GM21619 (cell line): ENCODE data around the gene TMED9.

Experiments
- ATAC-seq: cut with Tn5 transposase; IDR thresholded peaks from one replicate; pipeline ENCODE4 v1.9.1; 2021; ENCODE audit not compliant: unreplicated experiment

Gene TMED9

DNA sequence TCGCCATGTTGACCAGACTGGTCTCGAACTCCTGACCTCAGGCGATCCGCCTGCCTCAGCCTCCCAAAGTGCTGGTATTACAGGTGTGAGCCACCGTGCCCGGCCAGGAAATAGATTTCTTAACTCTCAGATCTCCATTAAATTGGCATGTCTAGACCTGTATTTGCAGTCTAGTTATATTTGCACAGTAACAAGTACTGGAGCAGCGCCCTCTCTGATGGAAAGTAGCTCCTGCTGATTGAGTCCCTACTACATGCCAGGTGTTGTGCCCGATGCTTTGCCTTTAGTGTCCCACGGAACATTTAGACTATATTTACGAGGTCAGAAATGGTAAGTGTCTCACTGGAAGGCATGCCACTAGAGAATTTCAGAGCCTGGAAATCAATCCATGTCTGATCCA is 15.8 kb upstream of the TMED9 start:
- no peak for ATAC-seq

DNA sequence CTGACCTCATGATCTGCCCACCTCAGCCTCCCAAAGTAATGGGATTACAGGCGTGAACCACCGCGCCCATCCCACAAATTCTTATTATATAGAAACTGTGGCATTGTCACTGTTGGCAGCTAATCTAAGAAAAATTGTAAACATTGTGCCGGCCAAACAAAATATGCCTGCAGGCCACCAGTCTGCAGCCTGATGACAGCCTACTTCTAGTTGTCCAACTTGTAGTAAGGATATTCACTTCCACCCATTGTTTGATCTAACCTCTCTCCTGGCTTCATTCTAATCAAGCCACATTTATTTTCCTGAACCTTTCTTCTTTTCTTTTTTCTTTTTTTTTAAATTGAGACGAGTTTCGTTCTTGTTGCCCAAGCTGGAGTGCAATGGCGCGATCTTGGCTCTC is 13.7 kb upstream of the TMED9 start:
- ATAC-seq, result no peak

DNA sequence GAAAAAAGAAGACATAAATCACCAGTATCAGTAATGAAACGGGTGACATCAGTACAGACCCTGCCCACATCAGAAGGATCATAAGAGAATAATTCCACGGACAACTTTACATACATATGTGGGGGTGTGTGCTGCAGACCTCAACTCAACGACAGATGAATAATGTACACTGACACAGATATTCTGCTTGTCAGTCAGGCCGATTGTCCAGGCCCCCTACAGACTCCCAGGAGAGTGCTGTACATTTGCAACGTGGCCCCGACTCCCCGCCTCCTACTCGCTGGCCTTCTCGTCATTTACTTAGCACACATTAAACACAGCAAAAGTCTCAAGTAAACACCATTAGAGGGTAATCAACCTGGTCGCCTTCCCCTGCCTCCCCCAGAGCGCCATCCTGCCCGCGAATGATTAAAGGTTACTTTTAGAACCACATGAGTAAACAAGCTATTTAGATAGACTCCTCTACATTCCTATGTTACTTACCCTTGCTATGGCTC is 3.5 kb upstream of the TMED9 start:
- no peak for ATAC-seq

DNA sequence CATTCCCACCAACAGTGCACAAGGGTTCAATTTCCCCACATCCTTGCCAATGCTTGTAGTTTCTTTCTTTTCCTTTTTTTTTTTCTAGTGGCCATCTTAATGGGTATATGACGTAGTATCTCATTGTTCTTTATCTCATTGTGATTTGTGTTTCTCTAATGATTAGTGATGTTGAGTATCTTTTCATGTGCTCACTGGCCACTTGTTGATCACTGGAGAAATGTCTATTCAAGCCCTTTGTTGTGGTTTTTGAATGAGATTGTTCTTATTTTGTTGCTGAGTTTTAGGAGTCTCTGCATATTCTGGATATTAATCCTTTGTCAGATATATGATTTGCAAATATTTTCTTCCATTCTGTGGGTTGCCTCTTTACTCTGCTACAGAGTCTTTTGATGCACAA is 1.6 kb upstream of the TMED9 start:
- no peak for ATAC-seq

DNA sequence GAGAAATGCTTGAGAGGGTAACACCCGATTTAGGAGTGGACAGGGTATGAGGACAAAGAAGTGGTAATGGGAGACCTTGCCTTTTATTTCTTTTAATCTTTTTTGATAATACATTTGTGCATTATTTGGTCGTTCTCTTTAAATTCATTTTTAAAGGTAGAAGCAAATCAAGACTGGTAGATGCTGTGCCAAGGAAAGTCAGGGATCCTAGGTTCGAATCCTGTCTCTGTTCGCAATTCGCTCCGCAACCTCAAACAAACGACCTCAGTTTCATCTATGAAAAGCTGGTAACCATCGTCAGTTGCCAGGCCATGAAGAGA is 353 bp upstream of the TMED9 start:
- no peak for ATAC-seq

DNA sequence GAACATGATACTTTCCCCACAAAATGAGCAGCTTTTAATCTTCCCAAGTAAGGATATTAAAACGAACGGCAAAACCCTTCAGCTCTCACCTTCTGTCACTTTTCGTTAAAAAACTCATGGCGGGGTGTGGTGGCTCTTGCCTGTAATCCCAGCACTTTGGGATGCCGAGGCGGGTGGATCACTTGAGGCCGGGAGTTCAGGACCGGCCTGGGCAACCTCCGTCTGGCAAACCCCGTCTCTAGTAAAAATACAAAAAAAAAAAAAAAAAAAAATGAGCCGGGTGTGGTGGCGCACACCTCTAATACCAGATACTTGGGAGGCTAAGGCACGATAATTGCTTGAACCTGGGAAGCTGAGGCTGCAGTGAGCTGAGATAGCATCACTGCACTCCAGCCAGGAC is 902 bp downstream of the TMED9 start:
- no peak for ATAC-seq

DNA sequence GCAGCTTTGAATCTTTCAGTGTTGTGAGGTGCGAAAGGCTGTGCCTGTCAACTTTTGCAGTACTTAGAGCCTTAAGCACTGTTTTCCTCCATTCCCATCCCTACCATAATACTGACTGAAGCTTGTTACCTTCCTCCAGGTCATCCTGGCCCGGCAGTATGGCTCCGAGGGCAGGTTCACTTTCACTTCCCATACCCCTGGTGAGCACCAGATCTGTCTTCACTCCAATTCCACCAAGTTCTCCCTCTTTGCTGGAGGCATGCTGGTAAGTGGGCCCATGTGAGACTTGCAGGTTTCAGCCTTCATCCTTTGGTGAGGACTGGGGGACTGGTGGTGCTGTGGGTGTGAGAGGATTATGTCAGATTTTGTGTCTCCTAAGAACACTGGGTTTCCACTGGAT is 1.5 kb downstream of the TMED9 start:
- no peak for ATAC-seq

DNA sequence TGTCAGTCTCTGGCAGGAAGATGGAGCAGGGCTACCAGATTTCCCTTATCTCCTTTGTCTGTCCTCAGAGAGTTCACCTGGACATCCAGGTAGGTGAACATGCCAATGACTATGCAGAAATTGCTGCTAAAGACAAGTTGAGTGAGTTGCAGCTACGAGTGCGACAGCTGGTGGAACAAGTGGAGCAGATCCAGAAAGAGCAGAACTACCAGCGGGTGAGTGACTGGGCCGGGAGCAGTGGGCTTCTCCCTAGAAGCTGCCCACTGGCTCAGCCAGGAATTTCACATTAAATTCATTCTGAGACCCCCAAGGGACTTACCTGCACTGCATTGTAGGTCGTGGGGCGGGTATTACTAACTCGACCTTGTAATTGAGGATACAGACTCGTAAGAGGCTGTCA is 2.1 kb downstream of the TMED9 start:
- ATAC-seq, result no peak

DNA sequence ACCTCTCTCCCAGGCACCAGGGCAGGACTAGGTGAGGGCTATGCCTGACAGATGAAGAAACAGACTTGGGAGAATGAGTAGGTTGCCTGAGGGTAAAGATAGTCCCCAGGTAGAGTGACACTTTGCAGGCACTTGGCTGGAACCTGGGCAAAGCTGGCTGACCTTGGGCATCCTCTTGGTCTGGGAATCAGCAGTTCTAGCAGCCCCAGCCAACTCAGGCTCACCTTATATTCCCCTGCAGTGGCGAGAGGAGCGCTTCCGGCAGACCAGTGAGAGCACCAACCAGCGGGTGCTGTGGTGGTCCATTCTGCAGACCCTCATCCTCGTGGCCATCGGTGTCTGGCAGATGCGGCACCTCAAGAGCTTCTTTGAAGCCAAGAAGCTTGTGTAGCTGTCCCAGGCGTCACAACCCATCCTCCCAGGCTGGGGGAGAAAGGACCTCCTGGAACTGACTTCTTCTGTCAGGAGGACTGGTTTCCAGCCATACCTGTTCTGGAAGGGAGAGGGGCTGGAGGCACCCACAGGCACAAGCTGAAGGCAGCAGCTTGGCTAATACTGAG is 3.1 kb downstream of the TMED9 start:
- no peak for ATAC-seq

DNA sequence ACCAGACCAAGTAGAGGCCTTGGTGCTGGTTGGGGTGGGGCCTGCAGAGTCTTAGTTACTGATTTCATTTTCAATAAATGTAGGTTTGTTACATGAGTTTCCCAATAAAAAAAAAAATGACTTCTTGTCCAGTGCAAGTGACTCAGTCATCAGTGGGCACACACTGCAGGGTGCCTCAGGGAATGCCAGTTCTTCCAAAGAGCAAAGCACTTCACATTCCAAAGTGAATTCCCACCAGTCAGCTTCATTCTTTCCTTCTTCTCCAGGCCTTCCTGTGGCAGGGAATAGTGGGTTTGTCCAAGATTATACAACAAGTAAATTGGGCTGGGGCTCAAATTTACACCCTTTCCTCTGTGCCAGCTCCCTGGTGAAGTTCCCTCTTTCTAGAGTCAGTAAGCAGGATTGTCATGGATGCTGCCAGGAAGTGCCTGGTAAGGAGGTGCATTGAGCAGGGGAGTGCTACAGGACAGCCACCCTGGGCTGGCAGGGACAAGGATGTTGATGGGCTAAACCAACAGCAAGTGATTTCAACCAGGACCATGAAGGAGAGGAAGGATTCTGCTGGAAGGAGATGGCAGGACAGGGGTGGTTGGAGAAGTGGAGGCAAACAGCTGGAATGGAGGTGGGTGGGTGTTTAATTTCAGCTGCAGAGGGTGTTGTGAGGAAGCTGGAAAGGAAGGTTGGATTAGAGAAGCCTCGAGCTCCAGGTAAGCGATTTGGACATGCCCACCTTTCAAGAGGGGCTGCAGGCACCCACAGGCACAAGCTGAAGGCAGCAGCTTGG is 4.2 kb downstream of the TMED9 start:
- ATAC-seq, result no peak

DNA sequence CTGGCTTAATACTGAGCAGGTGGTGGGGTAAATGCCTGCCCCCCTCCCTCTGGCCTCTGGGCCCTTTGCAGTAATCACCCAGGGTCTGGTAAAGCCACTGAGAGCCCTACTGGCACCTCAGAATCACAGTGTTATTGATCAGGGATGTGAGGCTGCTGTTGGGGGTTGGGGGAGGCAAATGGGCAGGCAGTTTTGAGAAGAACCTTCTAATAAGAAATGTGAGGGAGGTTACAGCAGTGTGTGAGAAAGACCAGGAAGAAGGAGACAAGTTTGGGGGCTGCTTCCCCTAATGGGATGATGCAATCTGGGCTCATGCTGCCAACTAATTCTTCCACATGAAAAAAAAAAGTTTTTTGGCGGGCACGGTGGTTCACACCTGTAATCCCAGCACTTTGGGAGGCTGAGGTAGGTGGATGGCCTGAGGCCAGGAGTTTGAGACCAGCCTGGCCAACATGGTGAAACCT is 4.8 kb downstream of the TMED9 start:
- ATAC-seq, result no peak

DNA sequence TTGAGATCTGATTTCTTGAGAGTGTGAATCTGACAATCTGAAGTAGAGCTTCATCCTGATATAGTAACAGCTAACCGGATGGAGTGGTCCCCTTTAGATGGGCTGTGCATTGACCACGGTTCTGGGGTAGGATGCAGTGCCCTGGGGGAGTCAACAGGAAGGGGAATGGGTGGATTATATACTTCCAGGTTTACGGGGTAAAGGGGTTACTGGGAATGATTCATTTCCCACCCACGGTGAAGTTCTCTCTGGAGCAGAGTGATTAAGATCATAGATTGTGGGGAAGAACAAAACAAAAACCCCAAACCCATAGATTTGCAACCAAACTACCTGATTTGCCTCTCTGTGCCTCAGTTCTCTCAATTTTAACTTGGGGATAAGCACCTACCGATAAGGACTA is 6.5 kb downstream of the TMED9 start:
- ATAC-seq, result no peak

DNA sequence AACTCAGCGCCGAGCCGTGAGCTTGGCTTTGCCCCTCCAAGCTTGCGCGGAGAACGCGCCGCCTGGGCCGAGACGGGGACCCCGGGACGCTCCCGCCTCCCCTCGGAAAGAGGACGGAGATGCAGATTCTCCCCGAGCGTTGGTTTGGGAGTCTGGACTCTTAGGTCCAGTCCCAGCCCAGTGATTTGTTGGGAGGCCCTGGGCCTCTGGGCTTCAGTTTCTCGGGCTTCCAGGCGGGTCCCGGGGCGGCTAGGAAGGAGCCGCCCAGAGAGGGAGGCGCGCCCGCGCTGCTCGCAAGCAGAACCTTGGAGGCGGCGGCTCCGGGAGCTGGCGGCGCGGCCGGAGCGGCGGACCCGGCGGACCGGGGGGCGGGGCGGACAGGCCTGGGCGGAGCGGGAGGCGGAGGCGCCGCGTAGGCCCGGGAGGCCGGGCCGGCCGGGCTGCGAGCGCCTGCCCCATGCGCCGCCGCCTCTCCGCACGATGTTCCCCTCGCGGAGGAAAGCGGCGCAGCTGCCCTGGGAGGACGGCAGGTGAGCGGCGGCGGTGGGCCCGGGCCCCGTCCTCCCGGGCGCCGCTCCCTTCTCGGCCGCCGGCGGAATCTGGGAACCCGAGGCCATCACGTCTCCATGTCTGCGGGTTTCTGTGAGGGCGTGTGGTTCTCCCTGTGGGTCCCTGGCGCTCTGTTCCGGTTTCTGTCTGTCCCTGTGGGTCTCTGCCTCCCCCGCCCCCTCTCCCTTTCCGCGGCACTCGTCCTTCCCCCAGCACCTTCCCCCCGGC is 7.9 kb downstream of the TMED9 start, which contains the start of gene B4GALT7:
B4GALT7 (plus strand) TSS at position 402 of the 777 bp plus-strand sequence; CDS start at position 481, 79 bp downstream.
- ATAC-seq, result peak; percentile 86

DNA sequence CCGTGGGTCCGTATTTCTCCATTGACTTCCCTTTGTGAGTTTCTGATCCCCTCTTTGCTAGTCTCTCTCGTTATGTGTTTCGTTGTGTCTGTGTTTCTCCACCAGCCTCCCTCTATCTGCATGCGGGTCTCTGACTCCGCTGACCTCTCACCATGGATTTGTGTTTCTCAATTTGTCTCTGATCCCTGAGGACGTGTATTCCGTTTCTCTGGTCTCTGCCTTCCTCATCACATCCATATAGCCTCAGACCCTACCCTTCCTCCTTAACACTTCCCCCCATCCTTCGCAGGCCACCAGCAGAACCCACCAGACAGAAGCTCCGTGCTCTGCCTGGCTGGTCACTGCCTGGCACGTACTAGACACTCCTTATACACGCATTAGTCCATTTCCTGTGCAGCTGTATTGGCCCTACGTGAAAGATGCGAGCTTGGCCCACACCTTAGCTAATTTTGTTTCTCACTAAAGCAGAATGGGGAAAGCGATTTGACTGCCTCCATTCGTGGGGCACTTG is 8.6 kb downstream of the TMED9 start:
- no peak for ATAC-seq

DNA sequence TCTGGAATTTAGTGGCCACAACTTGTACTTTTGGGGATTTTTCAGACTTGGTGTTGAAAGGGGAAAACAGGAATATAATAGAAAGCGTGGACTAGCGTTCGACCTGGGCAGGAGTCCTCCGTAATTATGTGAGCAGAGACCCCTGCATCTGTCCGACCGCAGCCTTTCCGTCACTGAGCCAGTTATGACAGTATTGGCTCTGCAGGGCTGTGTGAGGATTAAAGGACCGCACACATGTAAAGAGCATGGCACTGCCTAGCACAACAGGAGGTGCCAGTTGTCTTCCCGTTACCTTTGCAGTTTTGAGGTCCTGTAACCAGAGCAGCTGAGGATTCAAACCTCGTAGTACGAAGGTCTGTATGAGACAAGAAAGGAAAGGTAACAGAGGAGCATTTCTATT is 9.1 kb downstream of the TMED9 start:
- no peak for ATAC-seq

DNA sequence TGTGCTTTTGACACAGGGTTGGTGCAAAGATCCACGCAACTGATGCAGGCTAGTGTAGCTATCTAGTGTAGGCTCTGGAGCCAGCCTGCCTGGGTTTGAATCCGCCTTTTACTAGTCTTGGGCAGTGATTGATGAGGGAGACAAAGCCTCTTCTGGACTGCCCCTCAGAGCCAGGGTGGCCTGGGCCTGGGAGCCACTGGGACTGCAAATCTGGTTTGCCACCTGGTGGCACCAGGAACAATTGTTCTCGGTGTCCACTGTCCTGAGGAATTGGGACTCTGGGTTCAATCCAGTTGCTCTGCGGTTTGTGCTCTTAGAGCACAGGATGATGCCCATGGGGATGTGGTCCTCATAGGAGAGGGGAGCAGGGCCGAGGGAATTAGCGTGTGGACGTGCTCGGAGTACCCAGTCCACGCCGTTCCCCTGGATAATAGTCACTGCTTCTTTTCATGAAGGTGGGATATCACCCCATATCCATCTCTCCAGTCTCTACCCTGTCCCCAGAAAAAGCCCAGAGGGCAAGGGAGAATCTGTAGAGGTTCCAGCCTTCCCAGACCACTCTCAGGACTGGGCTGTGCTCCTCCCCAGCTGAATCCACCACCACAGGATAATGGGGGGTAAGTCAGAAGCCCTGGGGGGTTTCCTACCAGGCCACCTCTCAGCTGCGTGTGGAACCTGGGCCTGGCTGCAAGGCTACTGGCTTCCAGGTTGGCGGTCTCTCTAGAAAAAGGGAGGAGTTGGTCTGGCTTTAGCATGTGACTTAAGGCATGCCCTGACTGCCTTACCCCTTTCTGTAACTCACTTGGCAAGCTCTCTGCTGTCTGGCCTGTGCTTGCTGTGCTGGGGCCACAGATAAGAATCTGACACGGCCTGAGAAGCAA is 9.8 kb downstream of the TMED9 start:
- no peak for ATAC-seq

DNA sequence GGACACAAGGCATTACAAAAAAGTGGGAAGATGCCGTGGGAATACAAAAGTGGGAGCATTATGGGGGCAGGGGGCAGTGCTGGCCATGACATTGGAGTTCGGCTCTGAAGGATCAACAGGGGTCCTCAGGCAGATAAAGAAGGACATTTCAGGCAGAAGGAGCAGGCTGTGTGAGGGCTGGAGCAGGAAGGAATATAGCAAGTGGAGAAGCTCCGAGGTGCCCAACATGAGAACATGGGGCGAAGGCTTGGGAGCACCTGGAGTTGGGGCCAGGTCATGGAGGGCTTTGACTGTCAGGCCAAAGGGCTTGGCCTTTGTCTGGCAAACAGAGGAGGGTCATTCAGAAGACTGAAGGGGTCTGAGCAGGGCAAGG is 10.4 kb downstream of the TMED9 start:
- no peak for ATAC-seq

DNA sequence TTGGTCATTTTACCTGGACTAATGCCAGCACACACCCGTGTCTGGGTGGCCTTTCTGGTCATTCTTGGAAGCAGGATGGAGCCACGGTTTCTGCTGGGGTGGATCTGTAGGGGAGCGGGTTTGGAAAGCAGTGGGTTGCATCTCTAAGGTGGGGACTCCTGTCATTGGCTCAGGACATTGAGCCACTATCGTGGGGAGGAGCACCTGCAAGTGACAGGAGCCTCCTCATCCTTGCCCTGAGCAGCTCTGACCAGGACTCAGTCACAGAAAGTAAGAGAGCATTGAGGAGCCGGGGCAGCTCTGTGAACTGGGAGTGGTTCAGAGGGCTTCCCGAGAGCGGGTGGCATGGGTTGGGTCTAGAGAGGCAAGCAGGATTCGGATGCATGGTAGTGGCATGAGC is 11.6 kb downstream of the TMED9 start:
- ATAC-seq, result no peak

DNA sequence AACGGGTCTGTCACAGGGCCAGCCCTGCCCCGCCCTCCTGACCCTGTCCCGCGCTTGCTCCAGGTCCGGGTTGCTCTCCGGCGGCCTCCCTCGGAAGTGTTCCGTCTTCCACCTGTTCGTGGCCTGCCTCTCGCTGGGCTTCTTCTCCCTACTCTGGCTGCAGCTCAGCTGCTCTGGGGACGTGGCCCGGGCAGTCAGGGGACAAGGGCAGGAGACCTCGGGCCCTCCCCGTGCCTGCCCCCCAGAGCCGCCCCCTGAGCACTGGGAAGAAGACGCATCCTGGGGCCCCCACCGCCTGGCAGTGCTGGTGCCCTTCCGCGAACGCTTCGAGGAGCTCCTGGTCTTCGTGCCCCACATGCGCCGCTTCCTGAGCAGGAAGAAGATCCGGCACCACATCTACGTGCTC is 12.1 kb downstream of the TMED9 start:
- no peak for ATAC-seq

DNA sequence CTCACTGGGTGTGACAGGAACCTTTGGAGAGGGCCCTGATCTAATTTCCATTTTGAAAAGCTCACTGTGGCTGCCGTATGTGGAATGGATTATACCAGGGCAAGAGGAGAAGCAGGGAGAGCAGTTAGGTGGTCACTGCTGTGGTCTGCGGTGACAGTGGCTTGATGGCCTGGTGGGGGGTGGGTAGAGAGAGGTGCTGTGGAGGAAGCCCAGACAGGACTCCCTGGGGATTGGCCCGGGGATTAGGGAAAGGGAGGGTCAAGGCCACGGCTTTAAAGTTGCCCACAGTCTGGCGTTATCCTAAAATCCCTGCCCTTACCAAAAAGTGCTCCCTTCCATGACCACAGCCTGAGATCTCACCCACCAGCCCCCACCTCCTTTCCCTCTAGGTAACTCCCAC is 12.7 kb downstream of the TMED9 start:
- ATAC-seq, result no peak

DNA sequence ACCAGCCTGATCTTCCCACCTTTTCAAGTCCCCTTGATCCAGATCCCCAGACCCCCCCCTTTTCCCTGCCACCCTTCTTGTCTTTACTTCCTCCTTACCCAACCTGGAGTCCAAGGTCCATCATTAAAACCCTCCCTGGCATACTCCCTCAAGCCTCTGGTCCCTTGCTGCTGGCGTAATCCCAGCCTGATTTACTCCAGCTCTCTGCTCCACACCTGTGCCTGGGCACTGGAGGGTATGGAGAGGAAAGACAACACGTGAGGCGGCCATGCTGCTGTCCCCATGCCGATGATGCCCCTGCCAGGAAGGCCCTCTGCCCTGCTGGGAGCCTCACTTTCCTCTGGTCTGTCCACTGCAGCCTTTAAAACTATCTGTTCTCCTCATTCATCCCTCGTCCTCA is 13.1 kb downstream of the TMED9 start:
- no peak for ATAC-seq
